Liver (tissue), 9 donors: ENCODE measurements around the gene ALDOA. TPM values are rescaled to one million over a fixed set of nuclear protein-coding genes. Genes with fewer than 3 reads are reported as not detected.
A peak's percentile ranks its signal among the peaks of the same experiment; 100 is the strongest.

Experiments used
- DNase-seq: peaks from one replicate; pipeline ENCODE4 v3.0.0-alpha.2; 2017; ENCODE audit warnings: low spot score
- H3K27ac ChIP-seq, 2 donors: one replicate each; pipeline ENCODE4 v1.7.0; 2013; ENCODE audit warnings: inconsistent platforms in 2 of 2, low read length in 2 of 2, control low read depth in 1 of 2, low read depth in 1 of 2, mild to moderate bottlenecking in 1 of 2
- H3K27me3 ChIP-seq, 4 donors: one replicate each; pipeline versions ENCODE4 v1.6.1 to v1.7.0; 2013; ENCODE audit warnings: low read length in 3 of 4, inconsistent platforms in 1 of 4, mild to moderate bottlenecking in 1 of 4, moderate library complexity in 1 of 4; ENCODE audit not compliant: control insufficient read depth in 4 of 4, insufficient read depth in 4 of 4
- H3K36me3 ChIP-seq, 4 donors: one replicate each; pipeline versions ENCODE4 v1.6.1 to v1.7.0; 2013; ENCODE audit warnings: low read length in 3 of 4, mild to moderate bottlenecking in 3 of 4, low read depth in 1 of 4, moderate library complexity in 1 of 4; ENCODE audit not compliant: control insufficient read depth in 4 of 4, insufficient read depth in 3 of 4
- H3K4me1 ChIP-seq, 4 donors: one replicate each; pipeline versions ENCODE4 v1.6.1 to v1.7.0; 2013; ENCODE audit warnings: low read length in 3 of 4, mild to moderate bottlenecking in 3 of 4, moderate library complexity in 1 of 4; ENCODE audit not compliant: control insufficient read depth in 4 of 4, insufficient read depth in 4 of 4
- H3K4me3 ChIP-seq, 3 donors: one replicate each; pipeline versions ENCODE4 v1.6.1 to v1.7.0; 2013; ENCODE audit warnings: low read length in 3 of 3, control low read depth in 1 of 3, low read depth in 1 of 3, mild to moderate bottlenecking in 1 of 3
- H3K9ac ChIP-seq, 2 donors: one replicate each; pipeline ENCODE4 v1.7.0; 2013; ENCODE audit warnings: low read length in 2 of 2, mild to moderate bottlenecking in 2 of 2, moderate library complexity in 2 of 2, control low read depth in 1 of 2, low read depth in 1 of 2
- H3K9me3 ChIP-seq, 4 donors: one replicate each; pipeline versions ENCODE4 v1.6.1 to v1.7.0; 2013; ENCODE audit warnings: low read length in 3 of 4; ENCODE audit not compliant: control insufficient read depth in 4 of 4
- EGR1 ChIP-seq, 2 donors: IDR thresholded peaks; 2 replicates each; pipeline ENCODE4 v1.6.1; 2016 to 2018; ENCODE audit warnings: antibody characterized with exemption in 2 of 2, low read depth in 2 of 2
- FOXA1 ChIP-seq: IDR thresholded peaks from 2 replicates; pipeline ENCODE4 v1.6.1; 2016; ENCODE audit warnings: antibody characterized with exemption
- FOXA2 ChIP-seq: IDR thresholded peaks from 2 replicates; pipeline ENCODE4 v1.6.1; 2016; ENCODE audit warnings: antibody characterized with exemption
- GABPA ChIP-seq, 2 donors: IDR thresholded peaks in 1 of 2; conservative IDR thresholded peaks in 1 of 2; 2 replicates each; pipeline ENCODE4 v1.6.1; 2016; ENCODE audit warnings: antibody characterized with exemption in 2 of 2, mild to moderate bottlenecking in 1 of 2, moderate library complexity in 1 of 2
- HNF4A ChIP-seq, 2 donors: conservative IDR thresholded peaks; 2 replicates each; pipeline ENCODE4 v1.6.1; 2016; ENCODE audit warnings: antibody characterized with exemption in 2 of 2, mild to moderate bottlenecking in 2 of 2
- HNF4G ChIP-seq: IDR thresholded peaks from 2 replicates; pipeline ENCODE4 v1.6.1; 2016; ENCODE audit warnings: antibody characterized with exemption
- JUND ChIP-seq, 2 donors: IDR thresholded peaks; 2 replicates each; pipeline ENCODE4 v1.6.1; 2016; ENCODE audit warnings: antibody characterized with exemption in 2 of 2
- NR2F2 ChIP-seq: IDR thresholded peaks from 2 replicates; pipeline ENCODE4 v1.6.1; 2016; ENCODE audit warnings: antibody characterized with exemption
- RAD21 ChIP-seq, 2 donors: IDR thresholded peaks; 2 replicates each; pipeline ENCODE4 v1.6.1; 2016; ENCODE audit warnings: antibody characterized with exemption in 2 of 2, mild to moderate bottlenecking in 2 of 2
- RXRA ChIP-seq, 2 donors: IDR thresholded peaks; 2 replicates each; pipeline ENCODE4 v1.6.1; 2017 to 2018; ENCODE audit warnings: antibody characterized with exemption in 2 of 2, mild to moderate bottlenecking in 1 of 2
- SP1 ChIP-seq: IDR thresholded peaks from 2 replicates; pipeline ENCODE4 v1.6.1; 2018; ENCODE audit warnings: antibody characterized with exemption, mild to moderate bottlenecking
- TAF1 ChIP-seq: conservative IDR thresholded peaks from 2 replicates; pipeline ENCODE4 v1.6.1; 2016; ENCODE audit warnings: antibody characterized with exemption, mild to moderate bottlenecking
- YY1 ChIP-seq: IDR thresholded peaks from 2 replicates; pipeline ENCODE4 v1.6.1; 2016; ENCODE audit warnings: antibody characterized with exemption, mild to moderate bottlenecking
- WGBS: extraction: QIAGEN DNeasy Blood & Tissue Kit; methylation state at CpG from one replicate; pipeline ENCODE4 v1.1.7; 2013; 5-methylcytosine and 5-hydroxymethylcytosine counted together
- polyA plus RNA-seq, 2 donors: library from polyadenylated mRNA; stranded (reverse) in 1 of 2; unstranded in 1 of 2; fragments of 200-250 nt in 1 of 2; fragments of >200 nt in 1 of 2; fragmentation: Nextera tagmentation in 1 of 2; extraction: Ambion mirVana in 1 of 2; gene quantifications; one replicate each; pipeline versions ENCODE4 v1.2.1 to v1.2.3, GENCODE V29; 2013 to 2015
- total RNA-seq, 2 donors: library from RNA; depleted of rRNA; stranded (reverse); fragments of >200 nt; gene quantifications; one replicate each; pipeline ENCODE4 v1.2.3, GENCODE V29; 2014
- TF ChIP-seq, protein P1 (sequence below): IDR thresholded peaks from 2 replicates; pipeline ENCODE4 v1.6.1; 2016; ENCODE audit warnings: antibody characterized with exemption
- TF ChIP-seq, protein P2 (sequence below): fragments of 150-350 bp; IDR thresholded peaks from 2 replicates; pipeline ENCODE4 v1.5.1; 2017; ENCODE audit warnings: improper control_type of control experiment, low read depth, low read length; ENCODE audit not compliant: missing input control
- TF ChIP-seq, protein P3 (sequence below): IDR thresholded peaks from 2 replicates; pipeline ENCODE4 v1.6.1; 2016; ENCODE audit warnings: antibody characterized with exemption
- TF ChIP-seq, protein P4 (sequence below): IDR thresholded peaks from 2 replicates; pipeline ENCODE4 v1.6.1; 2016; ENCODE audit warnings: antibody characterized with exemption, mild to moderate bottlenecking
- TF ChIP-seq, protein P5 (sequence below): IDR thresholded peaks from 2 replicates; pipeline ENCODE4 v1.6.1; 2016; ENCODE audit warnings: antibody characterized with exemption
- donor health status: healthy.
- donor health status: healthy.
- donor health status: healthy.
- donor health status: healthy.
- donor health status: healthy.

Gene ALDOA
- total and polyA plus RNA-seq, 4 donors, result 96.8 to 251 (median 121) TPM

DNA sequence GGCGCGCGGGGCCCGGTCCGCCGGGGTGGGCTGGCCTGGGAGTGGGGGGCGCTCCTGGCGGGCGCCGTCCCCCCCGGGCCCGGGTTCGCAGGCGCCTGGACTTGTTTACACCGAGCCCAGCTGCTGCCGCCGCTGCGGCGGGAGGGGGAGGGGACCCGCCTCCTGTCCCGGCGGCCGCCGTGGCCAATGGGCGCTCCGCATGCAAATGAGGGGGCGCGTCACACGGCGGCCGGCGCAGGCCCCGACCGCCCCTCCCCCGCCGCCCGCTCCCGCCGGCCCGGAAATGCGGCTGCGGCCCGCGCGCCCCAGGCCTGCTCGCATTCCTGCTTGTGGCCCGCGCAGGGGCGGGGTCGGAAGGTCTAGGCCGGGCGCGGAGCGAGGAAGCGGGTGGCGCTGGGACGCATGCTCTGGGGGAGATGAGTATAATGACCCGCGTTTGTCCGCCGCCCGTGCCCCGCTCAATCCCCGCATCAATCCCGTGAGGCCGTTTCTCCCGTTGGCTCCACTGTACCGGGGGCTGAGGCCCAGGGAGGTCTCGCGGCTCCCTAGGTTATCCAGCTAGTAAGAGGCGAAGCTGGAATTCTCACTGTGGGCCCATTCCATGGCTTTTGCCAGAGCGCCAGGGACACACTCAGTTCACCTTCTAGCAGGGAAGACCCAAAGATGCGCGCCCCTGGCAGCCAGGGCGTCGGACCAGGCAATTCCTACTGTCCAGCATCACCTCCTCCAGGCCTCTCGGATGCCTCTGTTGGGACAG lies 30.7 kb downstream of the ALDOA start, which contains the start of gene YPEL3 (continued):
- TF ChIP-seq RXRA (IDR thresholded peaks at IDR 0.05), result no peak
- TF ChIP-seq FOXA2, result no peak
- TF ChIP-seq JUND (IDR thresholded peaks at IDR 0.05), result no peak
- TF ChIP-seq, protein P1, sequence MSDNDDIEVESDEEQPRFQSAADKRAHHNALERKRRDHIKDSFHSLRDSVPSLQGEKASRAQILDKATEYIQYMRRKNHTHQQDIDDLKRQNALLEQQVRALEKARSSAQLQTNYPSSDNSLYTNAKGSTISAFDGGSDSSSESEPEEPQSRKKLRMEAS, result no peak
- TF ChIP-seq, protein P2, sequence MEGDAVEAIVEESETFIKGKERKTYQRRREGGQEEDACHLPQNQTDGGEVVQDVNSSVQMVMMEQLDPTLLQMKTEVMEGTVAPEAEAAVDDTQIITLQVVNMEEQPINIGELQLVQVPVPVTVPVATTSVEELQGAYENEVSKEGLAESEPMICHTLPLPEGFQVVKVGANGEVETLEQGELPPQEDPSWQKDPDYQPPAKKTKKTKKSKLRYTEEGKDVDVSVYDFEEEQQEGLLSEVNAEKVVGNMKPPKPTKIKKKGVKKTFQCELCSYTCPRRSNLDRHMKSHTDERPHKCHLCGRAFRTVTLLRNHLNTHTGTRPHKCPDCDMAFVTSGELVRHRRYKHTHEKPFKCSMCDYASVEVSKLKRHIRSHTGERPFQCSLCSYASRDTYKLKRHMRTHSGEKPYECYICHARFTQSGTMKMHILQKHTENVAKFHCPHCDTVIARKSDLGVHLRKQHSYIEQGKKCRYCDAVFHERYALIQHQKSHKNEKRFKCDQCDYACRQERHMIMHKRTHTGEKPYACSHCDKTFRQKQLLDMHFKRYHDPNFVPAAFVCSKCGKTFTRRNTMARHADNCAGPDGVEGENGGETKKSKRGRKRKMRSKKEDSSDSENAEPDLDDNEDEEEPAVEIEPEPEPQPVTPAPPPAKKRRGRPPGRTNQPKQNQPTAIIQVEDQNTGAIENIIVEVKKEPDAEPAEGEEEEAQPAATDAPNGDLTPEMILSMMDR, result no peak
- TF ChIP-seq YY1, result no peak

DNA sequence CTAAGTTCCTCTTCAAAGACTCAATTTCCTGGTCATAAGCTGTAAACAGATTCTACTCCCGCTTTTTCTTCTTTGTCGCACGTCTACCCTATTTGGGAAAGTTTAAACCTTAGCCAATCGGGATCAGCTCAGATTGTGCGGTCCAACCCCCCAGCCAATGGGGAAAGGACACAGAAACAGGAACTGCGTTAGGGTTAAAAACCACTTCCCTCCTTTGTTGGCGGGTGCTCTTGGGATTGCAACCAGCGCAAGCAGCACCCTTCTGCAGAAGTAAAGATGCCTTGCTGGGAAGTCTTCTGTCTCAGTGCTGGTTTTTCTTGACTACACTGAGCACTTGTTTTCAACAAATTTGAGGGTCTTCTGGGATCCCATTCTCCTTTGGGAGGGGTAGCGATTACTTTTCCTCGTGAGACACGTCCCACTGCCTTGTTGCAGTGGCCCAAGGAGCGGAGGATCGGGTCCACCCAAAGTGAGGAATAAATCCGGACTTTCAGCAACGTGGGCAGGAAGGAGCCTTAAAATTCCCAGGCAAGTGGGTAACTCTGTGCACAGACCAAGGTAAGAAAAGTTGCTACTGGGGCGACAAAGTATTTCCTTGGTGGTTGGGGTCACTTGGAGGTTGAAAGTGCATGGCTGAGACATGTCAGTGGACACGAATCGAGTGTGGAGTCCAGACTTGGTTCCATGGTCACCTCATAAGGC lies 31.5 kb downstream of the ALDOA start:
- peaks cover 0 to 13% (median 2%) of the 10 kb centered on the region in 4 donors for H3K9me3 ChIP-seq
- WGBS, result 96% methylated on average over 18 of the region's 18 CpGs
- peak overlapping the region; percentile 78 to 82 for H3K27ac ChIP-seq
- no peak overlapping the region for H3K9ac ChIP-seq
- peak overlapping the region in 1 of 3 donors; percentile 11 for H3K4me3 ChIP-seq
- H3K4me1 ChIP-seq, result peaks cover 8 to 24% (median 15%) of the 10 kb centered on the region in 4 donors
- peaks cover 0 to 6% (median under 1%) of the 10 kb centered on the region in 4 donors for H3K36me3 ChIP-seq
- no peak for TF ChIP-seq NR2F2
- no peak for TF ChIP-seq FOXA1
- no peak for TF ChIP-seq EGR1 (IDR thresholded peaks at IDR 0.05; ENCODE audit: low read depth in 2 of 2)
- TF ChIP-seq YY1, result no peak
- TF ChIP-seq, protein P3, sequence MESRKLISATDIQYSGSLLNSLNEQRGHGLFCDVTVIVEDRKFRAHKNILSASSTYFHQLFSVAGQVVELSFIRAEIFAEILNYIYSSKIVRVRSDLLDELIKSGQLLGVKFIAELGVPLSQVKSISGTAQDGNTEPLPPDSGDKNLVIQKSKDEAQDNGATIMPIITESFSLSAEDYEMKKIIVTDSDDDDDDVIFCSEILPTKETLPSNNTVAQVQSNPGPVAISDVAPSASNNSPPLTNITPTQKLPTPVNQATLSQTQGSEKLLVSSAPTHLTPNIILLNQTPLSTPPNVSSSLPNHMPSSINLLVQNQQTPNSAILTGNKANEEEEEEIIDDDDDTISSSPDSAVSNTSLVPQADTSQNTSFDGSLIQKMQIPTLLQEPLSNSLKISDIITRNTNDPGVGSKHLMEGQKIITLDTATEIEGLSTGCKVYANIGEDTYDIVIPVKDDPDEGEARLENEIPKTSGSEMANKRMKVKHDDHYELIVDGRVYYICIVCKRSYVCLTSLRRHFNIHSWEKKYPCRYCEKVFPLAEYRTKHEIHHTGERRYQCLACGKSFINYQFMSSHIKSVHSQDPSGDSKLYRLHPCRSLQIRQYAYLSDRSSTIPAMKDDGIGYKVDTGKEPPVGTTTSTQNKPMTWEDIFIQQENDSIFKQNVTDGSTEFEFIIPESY, result no peak
- no peak for TF ChIP-seq FOXA2
- TF ChIP-seq HNF4A (conservative IDR thresholded peaks at IDR 0.05), result no peak
- TF ChIP-seq, protein P2, result no peak
- TF ChIP-seq, protein P1, result no peak
- no peak for TF ChIP-seq RAD21 (IDR thresholded peaks at IDR 0.05)
- TF ChIP-seq RXRA (IDR thresholded peaks at IDR 0.05), result no peak
- TF ChIP-seq GABPA (IDR thresholded peaks at IDR 0.05 in 1 of 2, conservative IDR thresholded peaks at IDR 0.05 in 1 of 2), result no peak
- TF ChIP-seq, protein P4, sequence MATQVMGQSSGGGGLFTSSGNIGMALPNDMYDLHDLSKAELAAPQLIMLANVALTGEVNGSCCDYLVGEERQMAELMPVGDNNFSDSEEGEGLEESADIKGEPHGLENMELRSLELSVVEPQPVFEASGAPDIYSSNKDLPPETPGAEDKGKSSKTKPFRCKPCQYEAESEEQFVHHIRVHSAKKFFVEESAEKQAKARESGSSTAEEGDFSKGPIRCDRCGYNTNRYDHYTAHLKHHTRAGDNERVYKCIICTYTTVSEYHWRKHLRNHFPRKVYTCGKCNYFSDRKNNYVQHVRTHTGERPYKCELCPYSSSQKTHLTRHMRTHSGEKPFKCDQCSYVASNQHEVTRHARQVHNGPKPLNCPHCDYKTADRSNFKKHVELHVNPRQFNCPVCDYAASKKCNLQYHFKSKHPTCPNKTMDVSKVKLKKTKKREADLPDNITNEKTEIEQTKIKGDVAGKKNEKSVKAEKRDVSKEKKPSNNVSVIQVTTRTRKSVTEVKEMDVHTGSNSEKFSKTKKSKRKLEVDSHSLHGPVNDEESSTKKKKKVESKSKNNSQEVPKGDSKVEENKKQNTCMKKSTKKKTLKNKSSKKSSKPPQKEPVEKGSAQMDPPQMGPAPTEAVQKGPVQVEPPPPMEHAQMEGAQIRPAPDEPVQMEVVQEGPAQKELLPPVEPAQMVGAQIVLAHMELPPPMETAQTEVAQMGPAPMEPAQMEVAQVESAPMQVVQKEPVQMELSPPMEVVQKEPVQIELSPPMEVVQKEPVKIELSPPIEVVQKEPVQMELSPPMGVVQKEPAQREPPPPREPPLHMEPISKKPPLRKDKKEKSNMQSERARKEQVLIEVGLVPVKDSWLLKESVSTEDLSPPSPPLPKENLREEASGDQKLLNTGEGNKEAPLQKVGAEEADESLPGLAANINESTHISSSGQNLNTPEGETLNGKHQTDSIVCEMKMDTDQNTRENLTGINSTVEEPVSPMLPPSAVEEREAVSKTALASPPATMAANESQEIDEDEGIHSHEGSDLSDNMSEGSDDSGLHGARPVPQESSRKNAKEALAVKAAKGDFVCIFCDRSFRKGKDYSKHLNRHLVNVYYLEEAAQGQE, result no peak
- TF ChIP-seq, protein P5, sequence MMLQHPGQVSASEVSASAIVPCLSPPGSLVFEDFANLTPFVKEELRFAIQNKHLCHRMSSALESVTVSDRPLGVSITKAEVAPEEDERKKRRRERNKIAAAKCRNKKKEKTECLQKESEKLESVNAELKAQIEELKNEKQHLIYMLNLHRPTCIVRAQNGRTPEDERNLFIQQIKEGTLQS, result no peak
- no peak for TF ChIP-seq JUND (IDR thresholded peaks at IDR 0.05)
- TF ChIP-seq SP1, result no peak
- TF ChIP-seq HNF4G, result no peak
- TF ChIP-seq TAF1, result no peak
- no peak for DNase-seq
- no peaks in the 10 kb centered on the region for H3K27me3 ChIP-seq
